ENCODE data around the gene RANBP9.

GRCh38 chr6:13648850-13649249 lies 62.8 kb downstream of the RANBP9 start:
- no peak for TF ChIP-seq ARNTL (CRISPR knock-in tag; IDR thresholded peaks at IDR 0.05; ENCODE audit: borderline replicate concordance, low read depth)
- TF ChIP-seq, protein P1, sequence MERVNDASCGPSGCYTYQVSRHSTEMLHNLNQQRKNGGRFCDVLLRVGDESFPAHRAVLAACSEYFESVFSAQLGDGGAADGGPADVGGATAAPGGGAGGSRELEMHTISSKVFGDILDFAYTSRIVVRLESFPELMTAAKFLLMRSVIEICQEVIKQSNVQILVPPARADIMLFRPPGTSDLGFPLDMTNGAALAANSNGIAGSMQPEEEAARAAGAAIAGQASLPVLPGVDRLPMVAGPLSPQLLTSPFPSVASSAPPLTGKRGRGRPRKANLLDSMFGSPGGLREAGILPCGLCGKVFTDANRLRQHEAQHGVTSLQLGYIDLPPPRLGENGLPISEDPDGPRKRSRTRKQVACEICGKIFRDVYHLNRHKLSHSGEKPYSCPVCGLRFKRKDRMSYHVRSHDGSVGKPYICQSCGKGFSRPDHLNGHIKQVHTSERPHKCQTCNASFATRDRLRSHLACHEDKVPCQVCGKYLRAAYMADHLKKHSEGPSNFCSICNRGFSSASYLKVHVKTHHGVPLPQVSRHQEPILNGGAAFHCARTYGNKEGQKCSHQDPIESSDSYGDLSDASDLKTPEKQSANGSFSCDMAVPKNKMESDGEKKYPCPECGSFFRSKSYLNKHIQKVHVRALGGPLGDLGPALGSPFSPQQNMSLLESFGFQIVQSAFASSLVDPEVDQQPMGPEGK (CRISPR knock-in tag; IDR thresholded peaks at IDR 0.05; ENCODE audit: borderline replicate concordance): no peak
- TF ChIP-seq ZC3H10 (CRISPR knock-in tag; IDR thresholded peaks at IDR 0.05): no peak
- no peak for TF ChIP-seq ZNF70 (CRISPR knock-in tag; IDR thresholded peaks at IDR 0.05)
- no peak for TF ChIP-seq BACH2 (CRISPR knock-in tag; IDR thresholded peaks at IDR 0.05; ENCODE audit: borderline replicate concordance)
- TF ChIP-seq TCF4 (CRISPR knock-in tag; IDR thresholded peaks at IDR 0.05; ENCODE audit: borderline replicate concordance): no peak
- TF ChIP-seq GLIS3 (CRISPR knock-in tag; IDR thresholded peaks at IDR 0.05): no peak
- TF ChIP-seq RARB (CRISPR knock-in tag; IDR thresholded peaks at IDR 0.05): no peak

Data from SK-N-SH treated with all-trans-retinoic acid at 6 μM for 48 hours (cell line).